GM12801 (cell line): ENCODE data around the gene PIGQ.

Experiments used
- CTCF ChIP-seq: IDR thresholded peaks from one replicate; pipeline ENCODE4 v1.5.1; 2011; ENCODE audit warnings: control low read depth; ENCODE audit not compliant: insufficient read length; ENCODE audit errors: extremely low read depth

Gene PIGQ

GRCh38 chr16:569445-570254, at the start of gene PIGQ:
PIGQ (plus strand) TSS chr16:569968; CDS start chr16:574075, 4,107 bp downstream.
- no peak for TF ChIP-seq CTCF

GRCh38 chr16:520847-521246, 48.9 kb upstream of the PIGQ start:
- no peak for TF ChIP-seq CTCF

- TF ChIP-seq CTCF, result no peak
Measured at GRCh38 chr16:521381-522210, 48.2 kb upstream of the PIGQ start.

GRCh38 chr16:522320-523096, 47.3 kb upstream of the PIGQ start:
- no peak for TF ChIP-seq CTCF

DNA sequence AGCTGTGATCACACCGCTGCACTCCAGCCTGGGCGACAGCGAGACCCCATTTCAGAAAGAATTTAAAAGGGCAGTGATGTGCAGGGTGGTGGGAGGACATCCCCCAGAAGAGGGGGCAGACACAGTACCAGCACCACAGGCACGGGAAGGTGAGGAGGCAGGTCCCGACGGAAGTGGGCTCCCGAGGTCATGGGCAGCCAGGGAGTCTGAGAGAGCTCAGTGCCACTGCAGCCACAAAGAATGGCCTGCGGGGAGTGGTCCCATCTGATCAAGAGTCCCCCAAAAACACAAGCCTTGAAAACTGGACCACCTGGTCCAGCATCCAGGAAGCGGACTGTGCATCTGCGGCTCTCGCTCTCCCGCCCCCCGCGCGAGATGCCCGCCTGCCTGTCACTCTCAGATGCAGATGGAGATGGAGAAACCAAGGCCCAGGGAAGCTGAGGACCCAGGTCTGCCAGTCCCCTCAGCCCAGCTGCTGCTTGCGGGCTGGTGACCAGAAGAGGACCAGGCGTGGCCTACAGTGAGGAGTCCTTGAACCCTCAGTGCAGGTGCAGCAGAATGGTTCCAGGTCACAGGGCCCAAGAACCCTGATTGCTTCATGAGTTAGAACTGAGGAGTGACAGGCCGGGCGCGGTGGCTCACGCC, 46.5 kb upstream of the PIGQ start:
- TF ChIP-seq CTCF, result no peak

- TF ChIP-seq CTCF, result no peak
Measured at GRCh38 chr16:524274-525040, 45.3 kb upstream of the PIGQ start.
